HFFc6 (cell line): ENCODE data around the gene PAM16. TPM values are rescaled to one million over a fixed set of nuclear protein-coding genes. Genes with fewer than 3 reads are reported as not detected.

Source experiments
- DNase-seq: peaks from one replicate; pipeline ENCODE4 v3.0.0-alpha.2; 2018
- H3K27ac Mint-ChIP-seq: 2 replicates; pipeline ENCODE4 v1.8.0; 2020; ENCODE audit warnings: mild to moderate bottlenecking, mixed read lengths
- H3K27me3 Mint-ChIP-seq: 2 replicates; pipeline ENCODE4 v1.8.0; 2021; ENCODE audit warnings: mild to moderate bottlenecking, moderate library complexity, mixed read lengths; ENCODE audit not compliant: insufficient read depth
- H3K36me3 Mint-ChIP-seq: 2 replicates; pipeline ENCODE4 v1.8.0; 2021; ENCODE audit warnings: low read depth, mixed read lengths
- H3K4me1 Mint-ChIP-seq: 2 replicates; pipeline ENCODE4 v1.8.0; 2020; ENCODE audit warnings: low read depth, mixed read lengths
- H3K4me3 Mint-ChIP-seq: 2 replicates; pipeline ENCODE4 v1.8.0; 2020; ENCODE audit warnings: mild to moderate bottlenecking, moderate library complexity, mixed read lengths
- H3K9me3 Mint-ChIP-seq: 2 replicates; pipeline ENCODE4 v1.8.0; 2020; ENCODE audit warnings: mild to moderate bottlenecking, mixed read lengths
- CTCF ChIP-seq: fragments of 200-600 bp; sonication (generic); IDR thresholded peaks from 2 replicates; pipeline ENCODE4 v1.5.0; 2021; ENCODE audit warnings: antibody characterized with exemption, mild to moderate bottlenecking
- total RNA-seq, 6 experiments: library from RNA; stranded (reverse); fragmentation: NEBNext Ultra II Directional; extraction: Animal tissue kit (Norgen Biotek cat#: 25700); gene quantifications; 2 replicates in 1 of 6; 3 replicates in 5 of 6; pipeline ENCODE4 v1.2.3, GENCODE V29; 2021

PAM16 gene
- total RNA-seq, 6 experiments from 2014 or later, result 44.9 to 50.8 (median 46.1) TPM

- peaks cover 30% of the 10 kb centered on the region for H3K4me1 Mint-ChIP-seq
- peak overlapping the region; percentile 91 for H3K27ac Mint-ChIP-seq
- H3K36me3 Mint-ChIP-seq, result no peaks in the 10 kb centered on the region
These were observed 41.5 kb upstream of the PAM16 start for GRCh38 chr16:4392382-4393239.

GRCh38 chr16:4391631-4392381 is 40.7 kb upstream of the PAM16 start:
- Mint-ChIP-seq H3K4me1 (peaks cover 38% of the 10 kb centered on the region), H3K4me3 (0 out of 2 replicates have a peak overlapping the region, but pooled peaks have one; percentile 47), H3K36me3 (no peaks in the 10 kb centered on the region), H3K27me3 (peaks cover 5% of the 10 kb centered on the region), H3K9me3 (peaks cover 4% of the 10 kb centered on the region; the same call in 1 of the 2 replicates), H3K27ac (peak overlapping the region; percentile 91)
- TF ChIP-seq CTCF, result no peak
- no peak for DNase-seq

More at GRCh38 chr16:4392382-4393239, 41.5 kb upstream of the PAM16 start:
- no peak; the same call in 1 of the 2 replicates for TF ChIP-seq CTCF
- DNase-seq, result peak; percentile 74
- peak overlapping the region; percentile 47; the same call in 1 of the 2 replicates for H3K4me3 Mint-ChIP-seq
- H3K9me3 Mint-ChIP-seq, result no peaks in the 10 kb centered on the region
- no peaks in the 10 kb centered on the region; the same call in none of the 2 replicates for H3K27me3 Mint-ChIP-seq

GRCh38 chr16:4390266-4391260 is 39.4 kb upstream of the PAM16 start:
- Mint-ChIP-seq H3K4me1 (peaks cover 50% of the 10 kb centered on the region), H3K36me3 (no peaks in the 10 kb centered on the region), H3K27me3 (peaks cover 18% of the 10 kb centered on the region), H3K27ac (no peak overlapping the region; the same call in 1 of the 2 replicates), H3K4me3 (no peak overlapping the region), H3K9me3 (peaks cover 6% of the 10 kb centered on the region; the same call in 1 of the 2 replicates)
- DNase-seq, result no peak
- TF ChIP-seq CTCF, result peak; percentile 37; the same call in 1 of the 2 replicates

- H3K4me1 Mint-ChIP-seq, result peaks cover 63% of the 10 kb centered on the region
- peaks cover 29% of the 10 kb centered on the region for H3K27me3 Mint-ChIP-seq
These were observed 38.2 kb upstream of the PAM16 start for GRCh38 chr16:4389051-4389955.

More at GRCh38 chr16:4389051-4389955, 38.2 kb upstream of the PAM16 start:
- no peaks in the 10 kb centered on the region for H3K36me3 Mint-ChIP-seq
- peak overlapping the region; percentile 64 for H3K27ac Mint-ChIP-seq
- peak overlapping the region; percentile 34; the same call in 1 of the 2 replicates for H3K4me3 Mint-ChIP-seq
- H3K9me3 Mint-ChIP-seq, result peaks cover 6% of the 10 kb centered on the region; the same call in 1 of the 2 replicates
- TF ChIP-seq CTCF, result no peak
- no peak for DNase-seq
